ENCODE measurements around the gene TTLL9.

The TTLL9 gene

DNA sequence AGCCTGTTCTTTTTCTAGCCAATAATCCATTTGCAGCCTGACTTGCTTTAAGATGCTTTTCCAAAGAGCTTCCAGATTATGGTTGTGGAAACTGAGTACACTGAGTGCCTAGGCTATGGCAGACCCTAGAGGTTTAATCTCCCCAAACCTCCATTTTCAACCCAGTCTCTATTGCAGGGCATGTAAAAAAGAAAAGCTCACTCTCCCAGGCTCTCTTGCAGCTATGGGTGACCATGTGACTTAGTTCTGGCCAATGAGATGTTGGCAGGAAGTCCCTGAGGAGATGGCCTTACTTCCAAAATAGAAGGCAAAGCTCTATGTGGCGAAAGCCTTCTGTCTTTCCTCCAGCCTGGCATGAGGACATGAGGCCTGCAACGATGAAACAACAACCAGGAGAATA, 77.6 kb downstream of the TTLL9 start:
- TF ChIP-seq OSR1 (CRISPR knock-in tag; IDR thresholded peaks at IDR 0.05), result no peak
- TF ChIP-seq, protein P1, sequence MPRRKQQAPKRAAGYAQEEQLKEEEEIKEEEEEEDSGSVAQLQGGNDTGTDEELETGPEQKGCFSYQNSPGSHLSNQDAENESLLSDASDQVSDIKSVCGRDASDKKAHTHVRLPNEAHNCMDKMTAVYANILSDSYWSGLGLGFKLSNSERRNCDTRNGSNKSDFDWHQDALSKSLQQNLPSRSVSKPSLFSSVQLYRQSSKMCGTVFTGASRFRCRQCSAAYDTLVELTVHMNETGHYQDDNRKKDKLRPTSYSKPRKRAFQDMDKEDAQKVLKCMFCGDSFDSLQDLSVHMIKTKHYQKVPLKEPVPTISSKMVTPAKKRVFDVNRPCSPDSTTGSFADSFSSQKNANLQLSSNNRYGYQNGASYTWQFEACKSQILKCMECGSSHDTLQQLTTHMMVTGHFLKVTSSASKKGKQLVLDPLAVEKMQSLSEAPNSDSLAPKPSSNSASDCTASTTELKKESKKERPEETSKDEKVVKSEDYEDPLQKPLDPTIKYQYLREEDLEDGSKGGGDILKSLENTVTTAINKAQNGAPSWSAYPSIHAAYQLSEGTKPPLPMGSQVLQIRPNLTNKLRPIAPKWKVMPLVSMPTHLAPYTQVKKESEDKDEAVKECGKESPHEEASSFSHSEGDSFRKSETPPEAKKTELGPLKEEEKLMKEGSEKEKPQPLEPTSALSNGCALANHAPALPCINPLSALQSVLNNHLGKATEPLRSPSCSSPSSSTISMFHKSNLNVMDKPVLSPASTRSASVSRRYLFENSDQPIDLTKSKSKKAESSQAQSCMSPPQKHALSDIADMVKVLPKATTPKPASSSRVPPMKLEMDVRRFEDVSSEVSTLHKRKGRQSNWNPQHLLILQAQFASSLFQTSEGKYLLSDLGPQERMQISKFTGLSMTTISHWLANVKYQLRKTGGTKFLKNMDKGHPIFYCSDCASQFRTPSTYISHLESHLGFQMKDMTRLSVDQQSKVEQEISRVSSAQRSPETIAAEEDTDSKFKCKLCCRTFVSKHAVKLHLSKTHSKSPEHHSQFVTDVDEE (CRISPR knock-in tag; IDR thresholded peaks at IDR 0.05), result no peak
- no peak for ATAC-seq

DNA sequence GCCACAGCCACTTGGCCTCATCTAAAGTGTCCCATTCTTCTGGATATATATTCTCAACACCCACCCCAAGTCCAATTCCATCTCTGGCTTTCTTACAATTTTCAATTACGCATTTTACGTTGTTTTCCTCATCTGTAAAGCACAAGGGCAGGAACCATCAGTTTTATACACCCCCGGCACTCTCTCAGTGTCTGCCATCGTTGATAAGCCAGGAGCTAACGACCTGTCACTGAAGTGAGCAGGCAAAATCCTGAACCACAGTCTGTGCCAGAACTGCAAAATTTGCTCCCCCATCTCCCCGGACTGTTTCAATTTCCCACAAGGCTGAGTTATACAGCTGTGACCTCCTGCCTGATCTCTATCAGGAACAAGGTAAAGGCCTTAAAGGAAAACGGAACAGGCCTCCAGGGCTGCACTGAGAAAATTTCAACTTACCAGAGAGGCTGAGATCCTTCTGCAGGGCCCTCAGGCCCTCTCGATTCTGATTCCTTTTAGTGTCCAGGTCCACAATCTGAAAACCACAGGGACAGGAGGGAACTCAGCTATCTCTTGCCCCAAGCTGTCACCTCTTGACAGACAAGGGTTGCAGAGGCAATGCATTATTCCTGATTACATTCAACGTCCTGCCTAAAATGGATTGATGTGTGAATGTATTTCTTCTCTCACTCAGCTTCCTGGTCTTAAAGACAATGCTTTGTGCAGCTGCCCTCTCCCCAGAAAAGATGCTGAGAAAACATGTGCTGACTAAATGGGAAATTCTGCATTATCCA, 79.6 kb downstream of the TTLL9 start:
- no peak for ATAC-seq
- TF ChIP-seq ZNF70 (CRISPR knock-in tag; IDR thresholded peaks at IDR 0.05) (no peak), ISL1 (CRISPR knock-in tag; IDR thresholded peaks at IDR 0.05) (no peak), PPARA (CRISPR knock-in tag; IDR thresholded peaks at IDR 0.05; ENCODE audit: borderline replicate concordance) (no peak), ZFP3 (CRISPR knock-in tag; IDR thresholded peaks at IDR 0.05) (no peak), ARNTL (CRISPR knock-in tag; IDR thresholded peaks at IDR 0.05; ENCODE audit: borderline replicate concordance, low read depth) (no peak), TOX (CRISPR knock-in tag; IDR thresholded peaks at IDR 0.05; ENCODE audit: borderline replicate concordance) (no peak), RARB (CRISPR knock-in tag; IDR thresholded peaks at IDR 0.05) (no peak), OSR1 (CRISPR knock-in tag; IDR thresholded peaks at IDR 0.05) (no peak), TCF4 (CRISPR knock-in tag; IDR thresholded peaks at IDR 0.05; ENCODE audit: borderline replicate concordance) (no peak), ZC3H10 (CRISPR knock-in tag; IDR thresholded peaks at IDR 0.05) (no peak), ZNF8 (CRISPR knock-in tag; IDR thresholded peaks at IDR 0.05) (no peak), CSDC2 (CRISPR knock-in tag; IDR thresholded peaks at IDR 0.05) (no peak)
- TF ChIP-seq, protein P1 (CRISPR knock-in tag; IDR thresholded peaks at IDR 0.05), result no peak
- TF ChIP-seq, protein P2, sequence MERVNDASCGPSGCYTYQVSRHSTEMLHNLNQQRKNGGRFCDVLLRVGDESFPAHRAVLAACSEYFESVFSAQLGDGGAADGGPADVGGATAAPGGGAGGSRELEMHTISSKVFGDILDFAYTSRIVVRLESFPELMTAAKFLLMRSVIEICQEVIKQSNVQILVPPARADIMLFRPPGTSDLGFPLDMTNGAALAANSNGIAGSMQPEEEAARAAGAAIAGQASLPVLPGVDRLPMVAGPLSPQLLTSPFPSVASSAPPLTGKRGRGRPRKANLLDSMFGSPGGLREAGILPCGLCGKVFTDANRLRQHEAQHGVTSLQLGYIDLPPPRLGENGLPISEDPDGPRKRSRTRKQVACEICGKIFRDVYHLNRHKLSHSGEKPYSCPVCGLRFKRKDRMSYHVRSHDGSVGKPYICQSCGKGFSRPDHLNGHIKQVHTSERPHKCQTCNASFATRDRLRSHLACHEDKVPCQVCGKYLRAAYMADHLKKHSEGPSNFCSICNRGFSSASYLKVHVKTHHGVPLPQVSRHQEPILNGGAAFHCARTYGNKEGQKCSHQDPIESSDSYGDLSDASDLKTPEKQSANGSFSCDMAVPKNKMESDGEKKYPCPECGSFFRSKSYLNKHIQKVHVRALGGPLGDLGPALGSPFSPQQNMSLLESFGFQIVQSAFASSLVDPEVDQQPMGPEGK (CRISPR knock-in tag; IDR thresholded peaks at IDR 0.05; ENCODE audit: borderline replicate concordance), result no peak
- TF ChIP-seq, protein P3, sequence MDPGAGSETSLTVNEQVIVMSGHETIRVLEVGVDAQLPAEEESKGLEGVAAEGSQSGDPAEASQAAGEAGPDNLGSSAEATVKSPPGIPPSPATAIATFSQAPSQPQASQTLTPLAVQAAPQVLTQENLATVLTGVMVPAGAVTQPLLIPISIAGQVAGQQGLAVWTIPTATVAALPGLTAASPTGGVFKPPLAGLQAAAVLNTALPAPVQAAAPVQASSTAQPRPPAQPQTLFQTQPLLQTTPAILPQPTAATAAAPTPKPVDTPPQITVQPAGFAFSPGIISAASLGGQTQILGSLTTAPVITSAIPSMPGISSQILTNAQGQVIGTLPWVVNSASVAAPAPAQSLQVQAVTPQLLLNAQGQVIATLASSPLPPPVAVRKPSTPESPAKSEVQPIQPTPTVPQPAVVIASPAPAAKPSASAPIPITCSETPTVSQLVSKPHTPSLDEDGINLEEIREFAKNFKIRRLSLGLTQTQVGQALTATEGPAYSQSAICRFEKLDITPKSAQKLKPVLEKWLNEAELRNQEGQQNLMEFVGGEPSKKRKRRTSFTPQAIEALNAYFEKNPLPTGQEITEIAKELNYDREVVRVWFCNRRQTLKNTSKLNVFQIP (CRISPR knock-in tag; IDR thresholded peaks at IDR 0.05; ENCODE audit: borderline replicate concordance, low read depth), result no peak

DNA sequence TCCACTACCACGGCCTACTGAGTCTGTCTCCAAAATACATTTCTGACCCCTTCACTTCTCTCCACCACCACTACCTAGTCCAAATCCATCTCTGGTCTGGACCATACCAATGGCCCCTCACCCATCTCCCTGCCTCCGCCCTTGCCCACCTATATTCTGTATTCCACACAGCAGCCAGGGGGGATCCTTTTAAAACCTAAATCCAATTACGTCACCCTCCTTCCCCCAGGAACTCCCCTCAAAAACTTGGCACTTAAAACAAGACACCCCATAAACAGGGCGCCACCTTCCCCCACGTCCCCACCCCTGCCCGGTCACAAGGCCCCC, 80.7 kb downstream of the TTLL9 start:
- ATAC-seq, result no peak

More for the DNA sequence above, 80.7 kb downstream of the TTLL9 start:
- TF ChIP-seq ARNTL (CRISPR knock-in tag; IDR thresholded peaks at IDR 0.05; ENCODE audit: borderline replicate concordance, low read depth), result no peak
- no peak for TF ChIP-seq ESRRG (CRISPR knock-in tag; IDR thresholded peaks at IDR 0.05)
- no peak for TF ChIP-seq PPARA (CRISPR knock-in tag; IDR thresholded peaks at IDR 0.05; ENCODE audit: borderline replicate concordance)
- TF ChIP-seq, protein P4, sequence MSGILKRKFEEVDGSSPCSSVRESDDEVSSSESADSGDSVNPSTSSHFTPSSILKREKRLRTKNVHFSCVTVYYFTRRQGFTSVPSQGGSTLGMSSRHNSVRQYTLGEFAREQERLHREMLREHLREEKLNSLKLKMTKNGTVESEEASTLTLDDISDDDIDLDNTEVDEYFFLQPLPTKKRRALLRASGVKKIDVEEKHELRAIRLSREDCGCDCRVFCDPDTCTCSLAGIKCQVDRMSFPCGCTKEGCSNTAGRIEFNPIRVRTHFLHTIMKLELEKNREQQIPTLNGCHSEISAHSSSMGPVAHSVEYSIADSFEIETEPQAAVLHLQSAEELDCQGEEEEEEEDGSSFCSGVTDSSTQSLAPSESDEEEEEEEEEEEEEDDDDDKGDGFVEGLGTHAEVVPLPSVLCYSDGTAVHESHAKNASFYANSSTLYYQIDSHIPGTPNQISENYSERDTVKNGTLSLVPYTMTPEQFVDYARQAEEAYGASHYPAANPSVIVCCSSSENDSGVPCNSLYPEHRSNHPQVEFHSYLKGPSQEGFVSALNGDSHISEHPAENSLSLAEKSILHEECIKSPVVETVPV (CRISPR knock-in tag; IDR thresholded peaks at IDR 0.05), result no peak
- no peak for TF ChIP-seq BACH2 (CRISPR knock-in tag; IDR thresholded peaks at IDR 0.05; ENCODE audit: borderline replicate concordance)
- no peak for TF ChIP-seq ZC3H10 (CRISPR knock-in tag; IDR thresholded peaks at IDR 0.05)
- TF ChIP-seq ZFP30 (CRISPR knock-in tag; IDR thresholded peaks at IDR 0.05), result no peak
- TF ChIP-seq, protein P2 (CRISPR knock-in tag; IDR thresholded peaks at IDR 0.05; ENCODE audit: borderline replicate concordance), result no peak
- no peak for TF ChIP-seq CSDC2 (CRISPR knock-in tag; IDR thresholded peaks at IDR 0.05)
- TF ChIP-seq OSR1 (CRISPR knock-in tag; IDR thresholded peaks at IDR 0.05), result no peak
